HEK293 (cell line): ENCODE data around the gene VAT1L.

ENCODE experiments used
- CTCF ChIA-PET: fragments of 350-600 bp; formaldehyde crosslinking; extraction: SDS; loops from one replicate; lab custom pipeline; 2021; ENCODE audit warnings: antibody characterized with exemption; lab: Yijun Ruan, JAX
- POLR2A ChIA-PET: fragments of 300-600 bp; formaldehyde crosslinking; extraction: SDS; loops from one replicate; lab custom pipeline; 2020; ENCODE audit warnings: antibody characterized with exemption, inconsistent platforms; lab: Yijun Ruan, JAX
- H3K27ac ChIP-seq: fragments of 200-500 bp; sonication (Bioruptor generic); 2 replicates; pipeline ENCODE4 v1.5.1; 2014; ENCODE audit warnings: low read depth, low read length, control low read depth, inconsistent platforms; ENCODE audit errors: extremely low read depth
- H3K36me3 ChIP-seq, 2 experiments: fragments of 200-500 bp in 1 of 2; sonication (Bioruptor generic) in 1 of 2; 1 replicate in 1 of 2; 2 replicates in 1 of 2; pipeline ENCODE4 v1.5.1; 2014 to 2017; ENCODE audit warnings: inconsistent platforms in 2 of 2, low read length in 2 of 2; ENCODE audit not compliant: control insufficient read depth in 2 of 2, insufficient read depth in 1 of 2
- H3K4me1 ChIP-seq: fragments of 200-500 bp; sonication (Bioruptor generic); 2 replicates; pipeline ENCODE4 v1.5.1; 2014; ENCODE audit warnings: mild to moderate bottlenecking, low read length, inconsistent platforms; ENCODE audit not compliant: control insufficient read depth, insufficient read depth
- H3K4me3 ChIP-seq: 2 replicates; pipeline ENCODE4 v1.5.1; 2011; ENCODE audit warnings: low read depth, mild to moderate bottlenecking, control low read depth, low read length, moderate library complexity
- H3K9me3 ChIP-seq: fragments of 200-500 bp; sonication (Bioruptor generic); 2 replicates; pipeline ENCODE4 v1.5.1; 2014; ENCODE audit warnings: low read depth, low read length, inconsistent platforms; ENCODE audit not compliant: control insufficient read depth, insufficient read depth
- GFI1B ChIP-seq: fragments of 450-650 bp; formaldehyde crosslinking; IDR thresholded peaks from 2 replicates; pipeline ENCODE4 v1.5.1; 2016; ENCODE audit warnings: missing biosample characterization, missing genetic modification characterization
- GLI2 ChIP-seq: fragments of 450-650 bp; formaldehyde crosslinking; IDR thresholded peaks from 2 replicates; pipeline ENCODE4; 2017; ENCODE audit warnings: missing biosample characterization, missing genetic modification characterization, low read depth, borderline replicate concordance
- SCRT2 ChIP-seq: fragments of 450-650 bp; formaldehyde crosslinking; IDR thresholded peaks from 2 replicates; pipeline ENCODE4 v1.5.1; 2016; ENCODE audit warnings: missing biosample characterization, missing genetic modification characterization
- ZBTB1 ChIP-seq: fragments of 450-650 bp; formaldehyde crosslinking; IDR thresholded peaks from 2 replicates; pipeline ENCODE4 v1.5.1; 2016; ENCODE audit warnings: missing biosample characterization, missing genetic modification characterization
- ZBTB6 ChIP-seq: fragments of 450-650 bp; formaldehyde crosslinking; IDR thresholded peaks from 2 replicates; pipeline ENCODE4 v1.5.1; 2017; ENCODE audit warnings: missing biosample characterization, missing genetic modification characterization
- ZFP41 ChIP-seq: fragments of 450-650 bp; formaldehyde crosslinking; IDR thresholded peaks from 2 replicates; pipeline ENCODE4 v1.5.1; 2016; ENCODE audit warnings: missing biosample characterization, missing genetic modification characterization, borderline replicate concordance
- ZNF501 ChIP-seq: fragments of 450-650 bp; formaldehyde crosslinking; IDR thresholded peaks from 2 replicates; pipeline ENCODE4 v1.5.1; 2016; ENCODE audit warnings: missing biosample characterization, missing genetic modification characterization
- ZNF629 ChIP-seq: fragments of 450-650 bp; formaldehyde crosslinking; IDR thresholded peaks from 2 replicates; pipeline ENCODE4 v1.5.1; 2017; ENCODE audit warnings: missing biosample characterization, missing genetic modification characterization
- ZNF704 ChIP-seq: fragments of 450-650 bp; formaldehyde crosslinking; IDR thresholded peaks from 2 replicates; pipeline ENCODE4 v1.5.1; 2016; ENCODE audit warnings: missing biosample characterization, missing genetic modification characterization
- TF ChIP-seq, protein P1 (sequence below): fragments of 450-650 bp; formaldehyde crosslinking; IDR thresholded peaks from 2 replicates; pipeline ENCODE4 v1.5.1; 2016; ENCODE audit warnings: missing biosample characterization, missing genetic modification characterization
- TF ChIP-seq, protein P2 (sequence below): fragments of 450-650 bp; formaldehyde crosslinking; conservative IDR thresholded peaks from 2 replicates; pipeline ENCODE4 v1.5.1; 2016; ENCODE audit warnings: low read depth, missing biosample characterization, missing genetic modification characterization
- TF ChIP-seq, protein P3 (sequence below): fragments of 450-650 bp; formaldehyde crosslinking; IDR thresholded peaks from 2 replicates; pipeline ENCODE4 v1.5.1; 2016; ENCODE audit warnings: missing biosample characterization, missing genetic modification characterization, borderline replicate concordance

VAT1L gene

DNA sequence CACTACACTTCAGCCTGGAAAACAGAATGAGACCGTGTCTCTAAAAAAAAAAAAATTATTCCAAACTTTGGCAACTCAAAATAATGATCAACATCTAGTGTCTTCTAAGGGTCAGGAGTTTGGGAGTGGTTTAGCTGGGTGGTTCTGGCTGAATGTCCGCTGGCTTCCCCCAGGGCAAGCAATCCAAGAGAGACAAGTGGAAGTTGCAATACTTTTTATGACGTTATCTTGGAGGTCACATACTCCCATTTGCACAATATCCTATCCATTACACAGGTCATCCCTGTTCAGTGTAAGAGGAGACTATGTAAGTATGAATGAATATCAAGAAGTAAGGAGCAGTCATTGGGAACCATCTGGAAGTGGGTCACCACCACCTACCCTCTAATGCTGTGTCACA is 218.8 kb downstream of the VAT1L start:
- TF ChIP-seq, protein P1, sequence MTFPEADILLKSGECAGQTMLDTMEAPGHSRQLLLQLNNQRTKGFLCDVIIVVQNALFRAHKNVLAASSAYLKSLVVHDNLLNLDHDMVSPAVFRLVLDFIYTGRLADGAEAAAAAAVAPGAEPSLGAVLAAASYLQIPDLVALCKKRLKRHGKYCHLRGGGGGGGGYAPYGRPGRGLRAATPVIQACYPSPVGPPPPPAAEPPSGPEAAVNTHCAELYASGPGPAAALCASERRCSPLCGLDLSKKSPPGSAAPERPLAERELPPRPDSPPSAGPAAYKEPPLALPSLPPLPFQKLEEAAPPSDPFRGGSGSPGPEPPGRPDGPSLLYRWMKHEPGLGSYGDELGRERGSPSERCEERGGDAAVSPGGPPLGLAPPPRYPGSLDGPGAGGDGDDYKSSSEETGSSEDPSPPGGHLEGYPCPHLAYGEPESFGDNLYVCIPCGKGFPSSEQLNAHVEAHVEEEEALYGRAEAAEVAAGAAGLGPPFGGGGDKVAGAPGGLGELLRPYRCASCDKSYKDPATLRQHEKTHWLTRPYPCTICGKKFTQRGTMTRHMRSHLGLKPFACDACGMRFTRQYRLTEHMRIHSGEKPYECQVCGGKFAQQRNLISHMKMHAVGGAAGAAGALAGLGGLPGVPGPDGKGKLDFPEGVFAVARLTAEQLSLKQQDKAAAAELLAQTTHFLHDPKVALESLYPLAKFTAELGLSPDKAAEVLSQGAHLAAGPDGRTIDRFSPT (tag by site-specific recombination): no peak
- TF ChIP-seq, protein P2, sequence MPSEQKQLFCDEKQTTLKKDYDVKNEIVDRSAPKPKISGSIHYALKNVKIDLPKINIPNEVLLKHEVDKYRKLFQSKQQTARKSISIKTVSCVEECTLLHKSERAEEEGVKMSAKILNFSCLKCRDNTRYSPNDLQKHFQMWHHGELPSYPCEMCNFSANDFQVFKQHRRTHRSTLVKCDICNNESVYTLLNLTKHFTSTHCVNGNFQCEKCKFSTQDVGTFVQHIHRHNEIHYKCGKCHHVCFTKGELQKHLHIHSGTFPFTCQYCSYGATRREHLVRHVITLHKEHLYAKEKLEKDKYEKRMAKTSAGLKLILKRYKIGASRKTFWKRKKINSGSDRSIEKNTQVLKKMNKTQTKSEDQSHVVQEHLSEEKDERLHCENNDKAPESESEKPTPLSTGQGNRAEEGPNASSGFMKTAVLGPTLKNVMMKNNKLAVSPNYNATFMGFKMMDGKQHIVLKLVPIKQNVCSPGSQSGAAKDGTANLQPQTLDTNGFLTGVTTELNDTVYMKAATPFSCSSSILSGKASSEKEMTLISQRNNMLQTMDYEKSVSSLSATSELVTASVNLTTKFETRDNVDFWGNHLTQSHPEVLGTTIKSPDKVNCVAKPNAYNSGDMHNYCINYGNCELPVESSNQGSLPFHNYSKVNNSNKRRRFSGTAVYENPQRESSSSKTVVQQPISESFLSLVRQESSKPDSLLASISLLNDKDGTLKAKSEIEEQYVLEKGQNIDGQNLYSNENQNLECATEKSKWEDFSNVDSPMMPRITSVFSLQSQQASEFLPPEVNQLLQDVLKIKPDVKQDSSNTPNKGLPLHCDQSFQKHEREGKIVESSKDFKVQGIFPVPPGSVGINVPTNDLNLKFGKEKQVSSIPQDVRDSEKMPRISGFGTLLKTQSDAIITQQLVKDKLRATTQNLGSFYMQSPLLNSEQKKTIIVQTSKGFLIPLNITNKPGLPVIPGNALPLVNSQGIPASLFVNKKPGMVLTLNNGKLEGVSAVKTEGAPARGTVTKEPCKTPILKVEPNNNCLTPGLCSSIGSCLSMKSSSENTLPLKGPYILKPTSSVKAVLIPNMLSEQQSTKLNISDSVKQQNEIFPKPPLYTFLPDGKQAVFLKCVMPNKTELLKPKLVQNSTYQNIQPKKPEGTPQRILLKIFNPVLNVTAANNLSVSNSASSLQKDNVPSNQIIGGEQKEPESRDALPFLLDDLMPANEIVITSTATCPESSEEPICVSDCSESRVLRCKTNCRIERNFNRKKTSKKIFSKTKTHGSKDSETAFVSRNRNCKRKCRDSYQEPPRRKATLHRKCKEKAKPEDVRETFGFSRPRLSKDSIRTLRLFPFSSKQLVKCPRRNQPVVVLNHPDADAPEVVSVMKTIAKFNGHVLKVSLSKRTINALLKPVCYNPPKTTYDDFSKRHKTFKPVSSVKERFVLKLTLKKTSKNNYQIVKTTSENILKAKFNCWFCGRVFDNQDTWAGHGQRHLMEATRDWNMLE (tag by site-specific recombination): no peak
- TF ChIP-seq ZNF704 (no peak), GLI2 (tag by site-specific recombination) (no peak), ZNF629 (tag by site-specific recombination) (no peak), ZNF501 (tag by site-specific recombination) (no peak), GFI1B (tag by site-specific recombination) (no peak), SCRT2 (no peak), ZBTB6 (no peak), ZFP41 (tag by site-specific recombination) (no peak), ZBTB1 (no peak)
- TF ChIP-seq, protein P3, sequence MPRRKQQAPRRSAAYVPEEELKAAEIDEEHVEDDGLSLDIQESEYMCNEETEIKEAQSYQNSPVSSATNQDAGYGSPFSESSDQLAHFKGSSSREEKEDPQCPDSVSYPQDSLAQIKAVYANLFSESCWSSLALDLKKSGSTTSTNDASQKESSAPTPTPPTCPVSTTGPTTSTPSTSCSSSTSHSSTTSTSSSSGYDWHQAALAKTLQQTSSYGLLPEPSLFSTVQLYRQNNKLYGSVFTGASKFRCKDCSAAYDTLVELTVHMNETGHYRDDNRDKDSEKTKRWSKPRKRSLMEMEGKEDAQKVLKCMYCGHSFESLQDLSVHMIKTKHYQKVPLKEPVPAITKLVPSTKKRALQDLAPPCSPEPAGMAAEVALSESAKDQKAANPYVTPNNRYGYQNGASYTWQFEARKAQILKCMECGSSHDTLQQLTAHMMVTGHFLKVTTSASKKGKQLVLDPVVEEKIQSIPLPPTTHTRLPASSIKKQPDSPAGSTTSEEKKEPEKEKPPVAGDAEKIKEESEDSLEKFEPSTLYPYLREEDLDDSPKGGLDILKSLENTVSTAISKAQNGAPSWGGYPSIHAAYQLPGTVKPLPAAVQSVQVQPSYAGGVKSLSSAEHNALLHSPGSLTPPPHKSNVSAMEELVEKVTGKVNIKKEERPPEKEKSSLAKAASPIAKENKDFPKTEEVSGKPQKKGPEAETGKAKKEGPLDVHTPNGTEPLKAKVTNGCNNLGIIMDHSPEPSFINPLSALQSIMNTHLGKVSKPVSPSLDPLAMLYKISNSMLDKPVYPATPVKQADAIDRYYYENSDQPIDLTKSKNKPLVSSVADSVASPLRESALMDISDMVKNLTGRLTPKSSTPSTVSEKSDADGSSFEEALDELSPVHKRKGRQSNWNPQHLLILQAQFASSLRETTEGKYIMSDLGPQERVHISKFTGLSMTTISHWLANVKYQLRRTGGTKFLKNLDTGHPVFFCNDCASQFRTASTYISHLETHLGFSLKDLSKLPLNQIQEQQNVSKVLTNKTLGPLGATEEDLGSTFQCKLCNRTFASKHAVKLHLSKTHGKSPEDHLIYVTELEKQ (tag by site-specific recombination): no peak
- H3K27ac ChIP-seq: no peak overlapping the region
- CTCF ChIA-PET: interaction anchor here (0.6 to 0.7 kb wide), 4 partner anchors 19 to 386 kb away, joined by 4 to 5 read pairs (median 4); no protein-coding TSS in a partner anchor
- POLR2A ChIA-PET: no interaction called here
- H3K9me3 ChIP-seq: no peaks in the 10 kb centered on the region
- H3K4me3 ChIP-seq: no peak overlapping the region
- H3K4me1 ChIP-seq: no peaks in the 10 kb centered on the region
- H3K36me3 ChIP-seq: no peaks in the 10 kb centered on the region
